Thoracic aorta (tissue), 2 donors: Measurements from ENCODE around the gene DCST1. TPM values are rescaled to one million over a fixed set of nuclear protein-coding genes. Genes with fewer than 3 reads are reported as not detected.

Experiments used
- ATAC-seq: fragments of 150-250 bp; one replicate; pipeline ENCODE4 v1.8.0; 2017; ENCODE audit warnings: low read depth; ENCODE audit not compliant: insufficient number of reproducible peaks, low FRiP score
- DNase-seq: peaks from one replicate; pipeline ENCODE4 v3.0.0-alpha.2; 2020; ENCODE audit warnings: low spot score
- H3K27ac ChIP-seq, 2 donors: fragments of 200-600 bp; sonication (generic); 1 replicate in 1 of 2; 2 replicates in 1 of 2; pipeline ENCODE4 v1.5.1; 2016; ENCODE audit warnings: mild to moderate bottlenecking in 2 of 2, moderate library complexity in 2 of 2
- H3K27me3 ChIP-seq: fragments of 200-600 bp; sonication (generic); replicated peaks from 2 replicates; pipeline ENCODE4 v1.6.0; 2016; ENCODE audit warnings: mild to moderate bottlenecking; ENCODE audit not compliant: insufficient read depth
- H3K36me3 ChIP-seq: fragments of 200-600 bp; sonication (generic); one replicate; pipeline ENCODE4 v1.5.1; 2016
- H3K4me1 ChIP-seq, 2 donors: fragments of 200-600 bp; sonication (generic); 1 replicate in 1 of 2; 2 replicates in 1 of 2; pipeline versions ENCODE4 v1.5.1 to v1.6.0; 2016; ENCODE audit warnings: low read depth in 2 of 2, mild to moderate bottlenecking in 1 of 2; ENCODE audit not compliant: control insufficient read depth in 1 of 2
- H3K4me3 ChIP-seq: fragments of 200-600 bp; sonication (generic); 2 replicates; pipeline ENCODE4 v1.5.1; 2016; ENCODE audit warnings: mild to moderate bottlenecking
- H3K9me3 ChIP-seq: fragments of 200-600 bp; sonication (generic); 2 replicates; pipeline ENCODE4 v1.5.1; 2016
- CTCF ChIP-seq: fragments of 200-600 bp; sonication (generic); IDR thresholded peaks from one replicate; pipeline ENCODE4 v1.5.1; 2019; ENCODE audit warnings: antibody characterized with exemption
- total RNA-seq, 2 donors: library from RNA; depleted of rRNA; stranded (reverse); fragments of >200 nt; gene quantifications; one replicate each; pipeline versions ENCODE4 v1.1.0 to v1.2.3, GENCODE V29; 2016

Gene DCST1
- total RNA-seq, 2 donors from 2014 or later = not detected

- DNase-seq = no peak
- Histone ChIP-seq H3K9me3 (no peaks in the 10 kb centered on the region), H3K4me3 (no peak overlapping the region), H3K27ac (no peak overlapping the region), H3K4me1 (peaks cover 0 to 4% of the 10 kb centered on the region in 2 donors), H3K36me3 (no peaks in the 10 kb centered on the region), H3K27me3 (no peaks in the 10 kb centered on the region)
- ATAC-seq = no peak
- TF ChIP-seq CTCF = no peak
Measured at GRCh38 chr1:155099331-155099730, 65.7 kb downstream of the DCST1 start.

Other genes with a start within 250 kb of the DCST1 start
- gene KCNN3, start 163.5 kb upstream of the DCST1 start, total RNA-seq = 1 to 10 TPM in 1 of 2 donors, under 1 TPM in 1; 0.95 to 1.8 TPM
- 10 to 100 TPM in 1 of 2 donors, 1 to 10 TPM in 1; 9.7 to 13.8 TPM for gene PMVK, start 97.1 kb upstream of the DCST1 start, total RNA-seq
- 100 to 1,000 TPM; 185 to 227 TPM for gene PBXIP1, start 77.7 kb upstream of the DCST1 start, total RNA-seq
- gene PYGO2, start 72.0 kb upstream of the DCST1 start, total RNA-seq = 10 to 100 TPM; 17.8 to 21.4 TPM
- gene SHC1, start 63.1 kb upstream of the DCST1 start, total RNA-seq = 100 to 1,000 TPM; 129 to 174 TPM
- 10 to 100 TPM; 13.5 to 23.7 TPM for gene CKS1B, start 59.1 kb upstream of the DCST1 start, total RNA-seq
- 10 to 100 TPM; 23.8 to 27.2 TPM for gene FLAD1, start 50.5 kb upstream of the DCST1 start, total RNA-seq
- not detected for gene LENEP, start 40.2 kb upstream of the DCST1 start, total RNA-seq
- gene ZBTB7B, start 31.0 kb upstream of the DCST1 start, total RNA-seq = 10 to 100 TPM; 35.3 to 66.3 TPM
- gene DCST2, start within 50 bp of the DCST1 start, total RNA-seq = under 1 TPM in 1 of 2 donors, not detected in 1; 0.42 TPM
- gene ADAM15, start 17.5 kb downstream of the DCST1 start, total RNA-seq = 100 to 1,000 TPM; 119 to 144 TPM
- gene EFNA4, start 29.9 kb downstream of the DCST1 start, total RNA-seq = 1 to 10 TPM; 1.9 to 2.8 TPM
- gene EFNA3, start 45.0 kb downstream of the DCST1 start, total RNA-seq = 1 to 10 TPM; 1.5 to 3.2 TPM
- gene EFNA1, start 94.1 kb downstream of the DCST1 start, total RNA-seq = 10 to 100 TPM in 1 of 2 donors, 1 to 10 TPM in 1; 4.6 to 15.4 TPM
- 10 to 100 TPM; 13.0 to 22.2 TPM for gene SLC50A1, start 102.0 kb downstream of the DCST1 start, total RNA-seq
- 10 to 100 TPM; 28.8 to 68.6 TPM for gene DPM3, start 106.7 kb downstream of the DCST1 start, total RNA-seq
- gene KRTCAP2, start 139.5 kb downstream of the DCST1 start, total RNA-seq = 100 to 1,000 TPM; 106 to 112 TPM
- 1 to 10 TPM; 2.7 to 5.8 TPM for gene TRIM46, start 140.0 kb downstream of the DCST1 start, total RNA-seq
- 10 to 100 TPM; 45.3 to 81.6 TPM for gene THBS3, start 174.1 kb downstream of the DCST1 start, total RNA-seq
- gene MTX1, start 174.9 kb downstream of the DCST1 start, total RNA-seq = 10 to 100 TPM; 21.7 to 22.9 TPM
- 10 to 100 TPM; 14.7 to 16.1 TPM for gene ENTREP3, start 221.7 kb downstream of the DCST1 start, total RNA-seq
- gene SCAMP3, start 228.5 kb downstream of the DCST1 start, total RNA-seq = 10 to 100 TPM; 32.5 to 50.2 TPM
- gene CLK2, start 239.7 kb downstream of the DCST1 start, total RNA-seq = 10 to 100 TPM; 26.9 to 50.7 TPM
- 1 to 10 TPM in 1 of 2 donors, under 1 TPM in 1; 0.92 to 1.9 TPM for gene HCN3, start 243.6 kb downstream of the DCST1 start, total RNA-seq